Sciatic nerve (tissue), 2 donors: Measurements from ENCODE around the gene PRR30. TPM values are rescaled to one million over a fixed set of nuclear protein-coding genes. Genes with fewer than 3 reads are reported as not detected.

Experiments used
- ATAC-seq: fragments of 200-7000 bp; cut with Tn5 transposase; one replicate; pipeline ENCODE4 v1.9.1; 2020; ENCODE audit warnings: mild to moderate bottlenecking, moderate library complexity
- DNase-seq: peaks from one replicate; pipeline ENCODE4 v3.0.0-alpha.2; 2020; ENCODE audit warnings: low spot score
- intact Hi-C: fragments of 100-400 bp; cut with DNase I; formaldehyde crosslinking; loops from one replicate; pipeline ENCODE4 v1.14.2; 2022
- total RNA-seq: library from RNA; stranded (reverse); fragmentation: NEBNext Ultra II Directional; extraction: Animal tissue kit (Norgen Biotek cat#: 25700); gene quantifications from one replicate; pipeline ENCODE4 v1.2.1, GENCODE V29; 2021
- donor health status: DM: no; HTN: no; CAD: no.
- donor health status: DM: no; HTN: no; CAD: no.

The PRR30 gene
- total RNA-seq, 1 donor from 2014 or later, result not detected

DNA sequence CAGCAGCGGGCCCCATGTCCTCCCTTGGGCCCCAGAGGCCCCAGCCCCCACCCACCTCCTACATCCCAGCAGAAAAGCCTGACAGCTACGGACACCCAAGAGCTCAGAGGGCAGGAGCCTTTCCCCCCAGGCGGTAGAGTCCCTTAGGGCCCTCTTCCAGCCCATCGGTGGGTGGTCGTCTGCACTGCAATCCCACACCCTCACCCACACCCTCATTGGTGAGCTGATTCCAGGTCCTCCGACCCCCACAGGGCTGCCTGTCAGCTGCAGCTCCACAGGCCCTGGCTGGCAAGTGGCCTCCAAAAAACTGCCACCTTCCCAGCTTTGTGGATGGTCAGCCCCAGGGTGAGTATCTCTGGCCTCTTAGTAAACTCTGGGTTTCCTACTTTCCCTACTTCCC lies 20.1 kb upstream of the PRR30 start:
- no peak for ATAC-seq
- intact Hi-C loops, result no loop called here

DNA sequence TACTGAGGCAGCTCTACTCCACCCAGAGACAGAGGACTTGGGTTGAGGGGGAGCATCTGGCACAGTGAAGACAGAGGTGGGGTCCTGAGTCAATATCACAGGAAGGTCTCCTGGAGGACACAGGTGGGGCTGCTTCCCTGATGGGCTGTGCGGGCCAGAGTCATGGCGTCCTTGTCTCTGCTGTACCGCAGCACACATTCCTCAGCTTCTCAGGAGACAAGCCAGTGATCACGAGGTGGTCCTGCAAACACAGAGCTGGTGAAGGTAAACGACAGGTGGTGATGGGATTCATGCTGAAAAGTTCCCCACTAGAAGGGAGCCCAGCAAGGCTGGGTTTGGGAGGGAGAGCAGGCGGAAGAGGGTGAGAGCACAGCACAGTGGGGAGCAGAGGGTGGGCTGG lies 19.3 kb upstream of the PRR30 start:
- intact Hi-C loops, result no loop called here
- ATAC-seq (no peak), DNase-seq (no peak)

More for the DNA sequence above, 20.1 kb upstream of the PRR30 start:
- DNase-seq, result no peak

DNA sequence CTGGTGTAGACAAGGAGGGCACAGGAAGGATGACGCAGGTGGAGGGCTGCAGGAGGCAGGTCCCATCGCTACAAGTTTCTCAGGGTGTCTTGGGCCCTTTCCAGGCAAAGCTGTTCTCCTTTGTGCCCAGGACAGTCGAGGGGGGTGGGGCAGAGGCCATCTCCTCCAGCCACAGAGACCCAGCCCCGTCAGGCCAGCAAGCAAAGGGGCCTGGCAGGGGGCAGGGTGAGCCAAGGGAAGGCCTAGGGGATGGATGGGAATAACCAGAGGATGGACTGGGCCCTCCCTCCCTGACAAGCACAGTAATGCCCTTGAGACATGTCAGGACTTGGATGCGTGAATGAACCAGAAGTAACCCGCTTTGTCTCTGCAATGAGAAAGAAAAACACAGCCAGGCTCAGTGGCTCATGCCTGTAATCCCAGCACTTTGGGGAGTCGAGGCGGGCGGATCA lies 15.9 kb upstream of the PRR30 start:
- peak; percentile 42 for DNase-seq
- intact Hi-C loops, result no loop called here

DNA sequence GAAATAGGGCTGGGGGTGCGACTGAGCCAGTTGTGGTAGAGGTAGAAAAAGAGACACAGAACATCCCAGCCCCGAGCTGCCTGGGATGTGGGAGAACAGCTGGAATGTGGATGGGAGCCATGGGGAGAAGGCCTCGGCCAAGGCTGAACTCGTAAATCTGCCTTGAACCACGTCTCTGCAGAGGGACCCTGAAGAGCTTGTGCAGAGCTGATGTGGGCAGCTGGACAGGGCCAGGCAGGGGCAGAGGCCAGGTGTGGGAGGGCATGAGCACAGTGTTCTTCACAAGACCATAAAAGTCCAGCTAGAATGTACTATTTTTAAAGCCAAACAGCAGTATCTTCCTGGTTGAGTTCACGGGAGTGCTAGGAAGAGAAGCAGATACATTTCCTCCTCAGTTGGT lies 15.3 kb upstream of the PRR30 start:
- ATAC-seq (no peak), DNase-seq (no peak)
- intact Hi-C loops, result no loop called here

More for the DNA sequence above, 15.9 kb upstream of the PRR30 start:
- ATAC-seq, result no peak

DNA sequence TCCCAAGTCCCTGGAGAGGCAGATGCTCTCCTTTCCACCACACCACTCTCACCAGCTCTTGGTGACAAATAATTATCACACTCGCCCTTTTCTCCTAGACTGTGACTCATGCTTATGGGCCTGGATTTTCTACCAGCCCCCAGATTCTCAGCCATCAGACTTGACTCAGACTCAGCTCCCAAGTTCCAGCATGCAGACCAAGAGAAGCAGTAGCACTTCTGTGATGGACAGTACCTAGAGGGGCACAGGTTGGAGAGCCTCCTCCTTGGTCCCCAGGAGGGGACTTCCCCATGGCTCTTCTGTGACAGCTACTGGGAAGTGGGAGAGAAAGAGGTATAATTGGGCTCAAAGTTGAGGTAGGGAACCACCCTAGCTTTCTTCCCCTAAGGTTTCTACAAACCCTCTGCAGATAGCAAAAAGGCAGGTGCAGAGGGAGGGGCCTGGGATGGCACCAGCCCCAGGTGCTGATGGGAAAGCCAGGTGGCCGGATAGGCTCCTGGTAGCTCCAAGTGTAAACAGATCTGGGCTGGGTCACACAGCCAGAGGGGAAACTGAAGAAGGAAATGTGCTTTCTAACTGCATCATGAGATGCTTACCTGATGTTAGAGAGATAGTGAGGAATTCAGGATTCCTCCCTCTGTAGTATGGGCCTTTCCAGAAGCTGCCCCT lies 13.7 kb upstream of the PRR30 start:
- no peak for ATAC-seq
- intact Hi-C loops, result no loop called here
- peak; percentile 13 for DNase-seq

DNA sequence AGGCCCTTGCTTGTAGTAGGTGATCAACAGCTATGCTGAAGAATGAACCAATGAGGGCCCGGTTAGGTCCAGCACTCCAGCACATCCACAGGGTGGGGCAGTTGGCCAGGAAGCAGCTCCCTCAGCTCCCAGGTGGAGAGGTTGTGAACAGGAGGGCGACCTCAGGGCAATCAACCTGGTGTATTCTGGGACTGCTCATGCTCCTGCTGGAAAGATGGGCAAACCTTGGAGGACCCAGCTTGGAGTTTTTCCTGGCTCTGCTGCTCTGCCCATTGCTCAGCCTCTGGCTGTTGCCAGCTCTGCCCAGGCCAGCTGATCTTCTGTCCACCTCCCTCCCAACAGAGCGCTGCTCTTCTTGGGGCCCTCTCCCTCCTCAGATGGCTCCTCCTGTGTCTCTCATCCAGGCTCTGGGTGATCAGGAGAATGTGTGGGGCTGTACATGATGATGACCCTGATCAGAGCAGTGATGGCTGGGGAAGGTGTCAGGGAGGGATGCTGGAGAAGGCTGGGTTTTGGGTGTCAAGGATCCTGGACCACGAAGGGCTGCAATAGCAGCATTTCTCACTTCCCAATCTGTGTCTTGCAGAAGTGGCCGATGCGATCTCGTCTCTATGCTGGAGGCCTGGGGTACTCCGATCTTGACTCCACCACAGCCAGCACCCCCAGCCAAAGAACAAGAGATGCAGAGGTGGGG lies 13.0 kb upstream of the PRR30 start:
- intact Hi-C loops, result no loop called here
- no peak for ATAC-seq
- peak; percentile 35 for DNase-seq

DNA sequence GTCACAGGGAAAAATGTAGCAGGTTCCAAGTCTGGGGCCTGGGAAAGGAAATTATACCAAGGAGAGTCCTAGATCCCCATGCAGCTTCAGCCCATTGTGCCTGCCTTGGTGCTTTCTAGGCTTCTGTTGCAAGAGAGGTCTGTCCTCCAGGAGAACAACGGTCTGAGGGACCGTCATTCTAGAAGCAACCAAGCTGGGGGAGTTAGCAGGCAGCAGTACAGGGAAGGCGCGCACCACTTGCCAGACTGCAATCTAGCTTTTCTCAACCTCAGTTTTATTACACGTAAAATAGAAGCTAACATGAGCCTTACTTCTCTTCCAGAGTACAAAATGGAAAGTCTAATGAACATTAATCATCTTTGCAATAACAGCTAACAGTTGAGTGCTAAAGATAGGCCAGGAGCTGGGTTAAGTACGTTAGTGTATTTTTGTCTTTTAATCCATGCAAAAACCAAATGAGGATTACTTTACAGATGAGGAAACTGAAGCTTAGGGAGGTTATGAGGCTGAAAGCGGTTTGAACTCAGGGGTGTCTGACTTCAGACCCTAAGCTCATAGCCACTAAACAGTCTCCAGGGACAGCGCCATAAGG lies 11.5 kb upstream of the PRR30 start:
- intact Hi-C loops, result no loop called here
- ATAC-seq (no peak), DNase-seq (peak; percentile 22)

DNA sequence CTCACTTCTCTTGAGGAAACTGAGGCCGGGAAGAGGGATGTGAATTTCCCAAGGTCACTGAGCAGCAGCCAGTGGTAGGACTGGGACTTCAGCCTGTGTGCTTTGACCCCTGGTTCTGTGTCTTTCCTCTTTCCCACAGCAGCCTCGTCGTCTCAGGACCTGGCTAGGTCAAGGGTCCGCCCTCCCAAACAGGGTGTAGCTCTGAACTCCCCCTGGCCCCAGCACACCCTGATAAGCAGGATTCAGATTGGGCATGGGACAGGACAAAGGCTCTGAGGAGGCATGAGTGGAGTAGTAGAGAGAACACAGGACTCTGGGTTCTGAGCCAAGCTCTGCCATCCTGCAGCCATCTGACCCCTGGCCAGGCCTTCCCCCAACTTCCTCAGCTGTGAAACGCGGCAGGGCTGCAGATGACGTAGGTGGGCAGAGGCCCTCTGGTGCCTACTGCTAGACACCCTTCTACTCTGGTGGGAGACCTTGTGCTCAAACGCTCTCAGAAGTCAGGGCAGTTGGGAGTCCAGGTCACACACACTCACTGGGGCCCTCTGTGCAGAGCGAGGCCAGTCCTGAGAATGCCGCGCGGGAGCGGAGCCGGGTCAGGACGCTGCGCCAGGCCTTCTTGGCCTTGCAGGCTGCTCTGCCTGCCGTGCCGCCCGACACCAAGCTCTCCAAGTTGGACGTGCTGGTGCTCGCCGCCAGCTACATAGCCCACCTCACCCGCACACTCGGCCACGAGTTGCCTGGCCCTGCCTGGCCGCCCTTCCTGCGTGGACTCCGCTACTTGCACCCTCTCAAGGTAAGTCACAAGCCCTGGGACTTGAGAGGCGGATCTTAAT lies 10.6 kb upstream of the PRR30 start:
- DNase-seq, result no peak
- no peak for ATAC-seq
- intact Hi-C loops, result no loop called here

DNA sequence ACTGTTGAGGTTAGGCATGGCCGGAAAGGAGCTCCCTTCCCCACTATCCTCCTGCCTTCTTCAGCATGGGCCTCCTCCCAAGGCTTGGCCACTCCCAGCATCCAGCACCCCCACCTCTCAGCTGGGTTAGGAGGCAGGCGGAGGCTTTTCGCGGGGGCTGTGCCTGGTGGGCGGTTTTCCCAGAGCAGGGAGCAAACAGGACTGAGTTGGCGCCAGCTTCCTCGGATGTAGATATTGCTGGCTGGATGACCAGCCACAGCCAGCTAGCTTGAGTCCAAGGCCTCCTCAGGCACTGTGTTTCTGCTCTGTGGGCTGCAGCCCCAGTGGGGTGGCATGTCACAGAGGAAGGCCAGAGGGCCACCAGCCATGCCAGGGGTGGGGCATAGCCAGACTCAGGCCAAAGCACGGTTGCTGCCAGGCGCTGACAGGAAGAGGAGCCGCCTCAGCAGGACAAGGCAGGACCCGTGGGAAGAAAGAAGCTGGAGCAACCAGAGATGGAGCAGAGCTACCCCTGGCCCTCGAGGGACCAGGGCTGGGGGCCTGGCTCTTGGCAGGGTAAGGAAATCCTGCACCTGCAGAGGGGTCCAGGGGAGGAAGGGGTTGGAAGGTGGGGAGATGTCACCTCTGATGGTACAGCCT lies 9.7 kb upstream of the PRR30 start, which contains the start of gene TCF23:
TCF23 (plus strand) TSS at position 204 of the 639 bp plus-strand sequence; CDS start at position 334, 130 bp downstream.
- ATAC-seq, result no peak

DNA sequence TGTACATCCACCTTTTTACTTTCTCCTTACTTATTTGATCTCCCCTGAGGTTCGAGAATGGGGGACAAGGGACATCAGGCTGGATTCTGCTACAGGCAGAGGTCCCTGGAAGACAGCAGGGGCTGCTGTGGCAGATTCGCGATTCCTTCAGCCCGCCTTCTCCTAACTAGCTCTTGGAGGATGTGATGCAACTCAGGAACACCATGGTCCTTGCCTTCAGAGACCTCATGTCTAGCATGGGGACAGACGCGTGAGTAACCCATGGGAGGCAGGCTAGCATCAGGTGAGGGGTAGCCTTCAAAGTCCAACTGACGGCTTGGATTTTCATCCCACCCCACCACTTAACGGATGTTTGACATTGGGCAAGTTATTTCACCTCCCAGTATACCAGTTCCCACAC lies 8.7 kb upstream of the PRR30 start:
- intact Hi-C loops, result no loop called here
- ATAC-seq (no peak), DNase-seq (no peak)

More for the DNA sequence above, 9.7 kb upstream of the PRR30 start, which contains the start of gene TCF23:
- no peak for DNase-seq
- intact Hi-C loops, result no loop called here

DNA sequence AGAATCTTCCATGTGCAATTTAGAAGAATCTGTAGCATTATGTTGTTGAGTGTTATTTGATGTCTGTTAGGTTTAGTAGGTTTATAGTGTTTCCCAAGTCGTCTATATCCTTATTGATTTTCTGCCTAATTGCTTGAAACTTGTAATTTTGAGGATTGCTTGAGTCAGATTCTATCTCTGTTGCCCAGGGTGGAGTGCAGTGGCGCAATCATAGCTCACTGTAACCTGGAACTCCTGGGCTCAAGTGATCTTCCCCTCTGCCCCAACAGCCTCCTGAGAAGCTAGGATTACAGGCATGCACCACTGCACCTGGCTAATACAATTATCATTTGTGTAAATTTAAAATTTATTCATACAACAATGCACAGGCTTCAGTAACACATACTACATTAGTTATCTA lies 6.5 kb upstream of the PRR30 start:
- ATAC-seq, result no peak
- intact Hi-C loops, result no loop called here
- DNase-seq, result peak; percentile 6

DNA sequence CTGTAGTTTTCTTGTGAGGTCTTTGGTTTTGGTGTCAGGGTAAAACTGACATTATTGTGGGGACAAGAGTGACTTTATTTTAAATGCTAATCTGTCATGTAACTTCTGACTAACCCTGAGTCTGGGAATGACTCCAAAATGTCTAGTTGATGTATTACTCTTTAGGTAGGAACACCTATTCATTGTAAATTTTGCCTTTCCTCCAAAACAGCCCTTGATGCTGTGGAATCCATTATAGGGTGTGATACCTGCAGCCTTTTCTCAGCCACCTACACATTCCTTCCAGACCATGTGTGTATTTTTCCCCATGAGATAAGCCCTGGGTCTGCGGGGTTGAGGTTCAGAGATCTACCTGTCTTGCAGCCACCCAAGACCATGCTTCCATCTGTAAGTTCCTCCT lies 4.1 kb upstream of the PRR30 start:
- ATAC-seq (no peak), DNase-seq (no peak)
- intact Hi-C loops, result no loop called here

DNA sequence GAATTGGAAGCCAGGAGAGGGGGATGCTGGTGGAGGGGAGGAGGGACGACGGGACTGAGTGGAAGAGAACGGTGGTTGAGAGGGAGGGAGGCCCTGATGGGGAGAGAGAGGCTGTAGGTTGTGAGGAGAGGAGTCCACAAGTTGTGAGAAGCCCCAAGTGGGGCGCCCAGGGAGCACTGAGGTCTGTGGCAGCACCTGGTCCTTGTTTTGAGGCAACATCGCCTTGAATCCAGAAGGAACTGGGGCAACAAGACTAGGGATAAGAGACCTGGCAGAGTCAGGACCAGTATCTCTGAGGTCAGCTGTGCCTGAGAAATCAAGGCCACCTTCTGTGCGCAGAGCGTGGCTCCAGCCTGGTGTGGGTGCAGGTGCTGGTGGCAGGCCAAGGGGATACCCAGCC lies 1.1 kb downstream of the PRR30 start:
- intact Hi-C loops, result no loop called here
- ATAC-seq (no peak), DNase-seq (no peak)

DNA sequence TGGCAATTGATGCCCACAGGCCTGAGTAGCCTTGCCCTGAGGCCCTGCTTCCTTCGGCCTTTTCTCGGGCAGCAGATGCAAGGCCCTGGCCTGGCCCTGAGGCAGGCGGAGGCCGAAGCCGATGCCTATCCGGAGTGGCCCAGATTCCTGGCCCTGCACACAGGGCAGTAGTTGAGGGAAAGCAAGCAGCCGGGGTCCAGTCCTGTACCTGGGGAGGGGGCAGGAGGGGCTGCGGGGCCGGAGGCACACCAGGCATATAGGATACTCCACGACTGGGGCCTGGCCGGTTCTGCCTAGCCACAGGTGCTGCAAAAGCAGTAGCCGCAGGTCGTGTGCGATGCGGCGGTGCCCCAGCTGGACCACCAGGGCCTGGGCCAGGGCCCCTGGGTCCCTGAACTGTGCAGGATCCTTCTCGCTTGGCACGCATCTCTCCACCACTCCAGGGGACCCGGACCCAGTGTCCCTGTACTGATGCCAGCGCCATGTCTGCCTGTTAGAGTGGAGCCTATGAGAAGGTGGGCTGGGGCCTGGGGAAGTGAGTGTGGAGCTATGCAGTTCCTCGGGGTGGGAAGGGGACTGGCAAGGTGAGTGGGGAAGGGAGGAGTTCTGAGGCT lies 1.8 kb downstream of the PRR30 start:
- ATAC-seq (no peak), DNase-seq (no peak)
- intact Hi-C loops, result no loop called here

DNA sequence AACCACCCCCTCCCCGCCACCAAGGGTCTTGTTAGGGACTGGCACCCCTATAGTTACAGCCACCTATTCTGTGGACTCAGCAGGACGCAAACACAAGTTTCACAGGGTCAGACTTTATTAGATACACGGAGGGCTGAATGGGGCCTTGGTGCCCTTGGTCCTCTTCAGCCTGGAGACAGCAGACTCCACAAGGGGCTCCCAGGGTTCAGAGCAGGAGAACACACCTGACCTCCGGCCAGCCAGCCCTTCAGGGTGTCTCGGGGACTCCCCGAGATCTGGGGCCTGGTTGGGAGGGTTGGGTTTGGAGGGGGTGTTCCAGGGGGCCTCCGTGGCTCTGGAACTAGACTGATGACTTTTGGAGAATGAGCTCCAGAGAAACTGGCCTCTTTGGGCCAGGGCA lies 2.5 kb downstream of the PRR30 start:
- ATAC-seq (no peak), DNase-seq (no peak)
- intact Hi-C loops, result no loop called here

DNA sequence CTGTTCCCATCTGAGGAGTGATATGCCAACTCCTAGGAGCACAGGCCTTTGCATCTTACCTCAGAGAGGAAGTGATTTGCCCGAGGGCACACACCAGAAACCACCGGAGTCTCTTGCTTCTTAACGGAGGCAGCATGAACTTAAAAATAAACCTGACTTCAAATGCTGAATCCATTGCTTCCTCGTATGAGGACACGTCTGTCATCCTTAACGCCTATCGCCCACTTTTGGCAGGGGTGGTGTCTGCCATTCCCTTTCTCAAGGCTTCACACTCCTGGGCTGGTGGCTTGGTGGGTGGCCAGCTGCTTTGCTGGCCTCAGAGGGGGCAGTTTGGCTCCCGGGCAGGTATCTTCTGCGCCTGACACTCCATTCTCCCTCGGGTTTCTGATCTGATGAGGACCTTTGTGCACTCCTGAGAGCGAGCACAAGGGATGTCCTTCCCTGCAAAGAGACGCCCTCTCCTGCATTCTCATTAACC lies 3.7 kb downstream of the PRR30 start:
- intact Hi-C loops, result no loop called here

DNA sequence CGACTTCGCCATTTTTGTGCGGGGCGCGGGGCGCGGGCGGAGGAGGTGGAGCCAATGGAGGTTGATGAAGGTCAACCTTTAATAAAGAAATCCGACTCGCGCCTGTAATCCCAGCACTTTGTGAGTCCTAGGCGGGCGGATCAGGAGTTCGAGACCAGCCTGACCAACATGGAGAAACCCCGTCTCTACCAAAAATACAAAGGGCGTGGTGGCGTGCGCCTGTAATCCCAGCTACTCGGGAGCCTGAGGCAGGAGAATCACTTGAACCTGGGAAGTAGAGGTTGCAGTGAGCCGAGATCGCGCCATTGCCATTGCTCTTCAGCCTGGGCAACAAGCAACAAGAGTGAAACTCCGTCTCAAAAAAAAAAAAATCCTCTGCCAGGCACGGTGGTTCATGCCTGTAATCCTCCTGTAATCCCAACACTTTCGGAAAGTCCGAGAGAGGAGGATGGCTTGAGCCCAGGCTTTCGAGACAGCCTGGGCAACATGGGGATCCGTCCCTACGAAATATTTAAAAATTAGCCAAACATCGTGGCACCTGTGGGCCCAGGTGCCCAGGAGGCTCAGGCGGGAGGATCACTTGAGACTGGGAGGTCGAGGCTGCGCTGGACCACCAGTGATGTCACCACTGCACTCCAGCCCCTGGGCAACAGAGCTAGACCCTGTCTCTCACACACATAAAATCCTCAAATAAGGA lies 4.3 kb downstream of the PRR30 start:
- intact Hi-C loops, result no loop called here
- ATAC-seq (no peak), DNase-seq (no peak)

More for the DNA sequence above, 3.7 kb downstream of the PRR30 start:
- DNase-seq (no peak), ATAC-seq (no peak)
